GM12873 (cell line): Measurements from ENCODE around the gene PCED1A.
A peak's percentile ranks its signal among the peaks of the same experiment; 100 is the strongest.

ENCODE experiments used
- TF ChIP-seq, protein P1 (sequence below): IDR thresholded peaks from 2 replicates; pipeline ENCODE4 v1.5.1; 2012; ENCODE audit warnings: low read depth, mild to moderate bottlenecking, moderate library complexity, low read length, control low read depth; ENCODE audit not compliant: insufficient read depth; ENCODE audit errors: missing control alignments

Gene PCED1A

DNA sequence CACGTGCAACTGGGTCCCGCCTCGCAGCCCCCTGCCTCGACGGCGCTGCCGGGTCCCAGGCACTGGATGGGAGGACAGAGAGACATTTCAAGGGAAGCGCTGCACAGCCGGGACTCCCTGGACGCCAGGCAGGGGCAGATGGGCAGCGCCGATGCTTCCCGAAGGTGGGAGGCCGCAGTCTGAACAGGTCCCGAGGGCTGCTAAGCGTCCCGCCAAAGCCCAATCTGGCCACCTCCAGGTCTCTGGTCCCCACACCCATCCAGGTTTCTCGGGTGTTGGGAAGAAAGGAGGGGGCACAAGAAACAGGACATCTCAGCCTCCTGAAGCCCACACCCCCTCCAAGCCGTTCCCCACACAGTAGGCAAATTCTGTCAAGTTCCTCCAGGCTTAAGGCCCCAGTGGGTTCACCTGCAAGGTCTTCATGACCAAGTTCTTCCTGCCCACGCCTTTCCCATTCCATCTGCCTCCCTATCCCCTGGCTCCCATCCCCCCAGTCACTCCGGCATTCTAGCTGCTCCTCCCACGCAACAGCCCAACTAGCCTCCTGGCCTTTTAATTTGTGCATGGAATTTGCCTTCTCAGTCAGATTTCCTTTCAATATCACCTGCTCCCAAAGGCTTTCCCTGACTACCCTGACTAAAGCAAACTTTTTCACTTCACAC lies 34.6 kb downstream of the PCED1A start:
- TF ChIP-seq, protein P1, sequence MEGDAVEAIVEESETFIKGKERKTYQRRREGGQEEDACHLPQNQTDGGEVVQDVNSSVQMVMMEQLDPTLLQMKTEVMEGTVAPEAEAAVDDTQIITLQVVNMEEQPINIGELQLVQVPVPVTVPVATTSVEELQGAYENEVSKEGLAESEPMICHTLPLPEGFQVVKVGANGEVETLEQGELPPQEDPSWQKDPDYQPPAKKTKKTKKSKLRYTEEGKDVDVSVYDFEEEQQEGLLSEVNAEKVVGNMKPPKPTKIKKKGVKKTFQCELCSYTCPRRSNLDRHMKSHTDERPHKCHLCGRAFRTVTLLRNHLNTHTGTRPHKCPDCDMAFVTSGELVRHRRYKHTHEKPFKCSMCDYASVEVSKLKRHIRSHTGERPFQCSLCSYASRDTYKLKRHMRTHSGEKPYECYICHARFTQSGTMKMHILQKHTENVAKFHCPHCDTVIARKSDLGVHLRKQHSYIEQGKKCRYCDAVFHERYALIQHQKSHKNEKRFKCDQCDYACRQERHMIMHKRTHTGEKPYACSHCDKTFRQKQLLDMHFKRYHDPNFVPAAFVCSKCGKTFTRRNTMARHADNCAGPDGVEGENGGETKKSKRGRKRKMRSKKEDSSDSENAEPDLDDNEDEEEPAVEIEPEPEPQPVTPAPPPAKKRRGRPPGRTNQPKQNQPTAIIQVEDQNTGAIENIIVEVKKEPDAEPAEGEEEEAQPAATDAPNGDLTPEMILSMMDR: no peak

GRCh38 chr20:2804852-2805688 lies 35.4 kb downstream of the PCED1A start:
- TF ChIP-seq, protein P1: no peak

DNA sequence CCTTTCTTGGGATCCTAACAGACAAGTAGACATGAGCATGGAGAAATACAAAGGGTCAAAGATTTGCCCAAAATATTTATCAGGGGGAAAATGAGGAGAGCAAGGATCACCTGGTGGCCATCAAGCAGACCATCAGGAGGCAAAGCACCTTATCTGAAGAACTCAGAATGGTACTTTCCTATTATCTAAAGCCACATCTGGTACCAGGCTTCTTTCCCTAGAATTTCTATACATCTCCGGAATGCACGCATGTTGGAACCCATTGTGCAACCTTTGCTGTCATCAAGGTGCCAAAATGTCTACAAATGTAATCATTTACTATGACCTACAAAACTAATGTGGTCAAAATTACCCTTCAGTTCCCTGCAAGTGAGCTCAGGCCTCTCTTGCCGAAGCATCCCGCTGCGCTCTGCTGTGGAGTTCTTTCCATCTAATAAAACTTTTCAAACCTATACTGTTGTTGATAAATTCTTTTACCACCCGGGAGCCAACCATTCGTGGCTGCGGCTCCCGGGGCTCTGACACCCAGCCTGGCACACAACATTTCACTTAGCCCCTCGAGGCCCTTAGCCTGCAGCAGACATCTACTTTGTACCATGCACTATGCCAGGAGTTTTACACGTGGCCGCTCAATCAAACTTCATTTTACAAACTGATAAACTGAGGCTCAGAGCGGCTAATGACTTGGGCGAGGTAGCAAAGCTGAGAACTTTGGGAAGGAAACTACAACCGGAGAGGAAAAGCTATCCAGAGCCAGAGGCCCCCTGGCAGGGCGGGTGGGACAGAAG lies 36.2 kb downstream of the PCED1A start:
- TF ChIP-seq, protein P1: no peak

GRCh38 chr20:2801286-2801728 lies 39.1 kb downstream of the PCED1A start:
- TF ChIP-seq, protein P1: no peak

GRCh38 chr20:2800521-2801285 lies 39.8 kb downstream of the PCED1A start, which contains the start of gene CPXM1:
TSS of gene CPXM1 (minus strand) at chr20:2800627. CDS start at chr20:2800572, 55 bp downstream.
- TF ChIP-seq, protein P1: peak; percentile 8

DNA sequence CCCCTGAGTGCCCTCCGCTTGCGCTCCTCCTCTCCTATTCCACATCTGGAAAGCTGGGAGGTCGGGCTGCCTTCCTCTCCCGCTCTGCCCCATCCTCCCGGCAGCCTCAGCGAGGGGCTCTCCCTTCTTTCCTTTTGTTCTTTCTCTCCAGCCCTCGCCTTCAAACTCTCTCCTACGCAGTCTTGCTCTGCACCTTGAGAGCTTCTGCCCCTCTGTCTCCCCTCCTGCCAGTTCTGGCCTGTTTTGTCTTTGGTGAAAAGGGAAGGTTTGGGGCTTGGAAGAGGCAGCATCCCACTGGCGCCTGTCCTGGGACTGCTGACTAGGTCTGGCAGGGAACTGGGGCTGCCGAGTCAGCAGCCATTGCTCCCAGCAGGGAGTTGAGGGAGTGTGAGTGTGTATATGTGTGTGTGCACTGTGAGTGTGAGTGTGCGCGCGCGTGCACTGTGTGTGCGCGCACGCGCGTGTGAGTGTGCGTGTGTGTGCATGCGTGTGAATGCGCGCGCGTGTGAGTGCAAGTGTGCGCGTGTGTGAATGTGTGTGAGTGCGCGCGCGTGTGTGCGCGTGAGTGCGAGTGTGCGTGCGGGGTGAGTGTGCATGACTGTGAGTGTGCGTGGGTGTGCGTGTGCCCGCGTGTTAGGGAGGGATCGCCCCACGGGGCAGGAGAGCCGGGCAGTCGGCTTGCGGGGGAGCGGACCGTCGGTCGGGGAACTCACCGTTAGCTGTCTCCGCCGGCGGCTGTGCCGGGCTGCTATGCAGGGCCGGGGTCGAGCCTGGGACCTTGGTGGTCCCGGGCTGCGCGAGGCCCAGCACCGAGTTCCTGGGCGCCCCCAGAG lies 40.6 kb downstream of the PCED1A start:
- TF ChIP-seq, protein P1: no peak
